Smooth muscle cell (in vitro differentiated cells): ENCODE results near the gene MED29. TPM values are rescaled to one million over a fixed set of nuclear protein-coding genes. Genes with fewer than 3 reads are reported as not detected.

ENCODE experiments used
- DNase-seq: peaks from one replicate; lab custom pipeline; 2025; ENCODE audit not compliant: unreplicated experiment; lab: John Stamatoyannopoulos, UW
- H2AFZ ChIP-seq: fragments of 200-600 bp; sonication (generic); 2 replicates; pipeline ENCODE4 v1.6.0; 2016; ENCODE audit warnings: antibody characterized with exemption, low read depth, mild to moderate bottlenecking
- H3F3A ChIP-seq: fragments of 200-600 bp; sonication (generic); 2 replicates; pipeline ENCODE4 v1.6.0; 2017; ENCODE audit warnings: antibody characterized with exemption, low read depth
- H3K27ac ChIP-seq: fragments of 200-600 bp; sonication (generic); 2 replicates; pipeline ENCODE4 v1.5.1; 2016; ENCODE audit warnings: low read depth, mild to moderate bottlenecking
- H3K27me3 ChIP-seq: fragments of 200-600 bp; sonication (generic); 2 replicates; pipeline ENCODE4 v1.6.1; 2016; ENCODE audit warnings: low read depth, mild to moderate bottlenecking
- H3K36me3 ChIP-seq: fragments of 200-600 bp; sonication (generic); 2 replicates; pipeline ENCODE4 v1.5.1; 2016; ENCODE audit warnings: low read depth
- H3K4me1 ChIP-seq: fragments of 200-600 bp; sonication (generic); 2 replicates; pipeline ENCODE4 v1.5.1; 2016; ENCODE audit warnings: low read depth
- H3K4me2 ChIP-seq: fragments of 200-600 bp; sonication (generic); 2 replicates; pipeline ENCODE4 v1.6.0; 2016; ENCODE audit warnings: mild to moderate bottlenecking
- H3K4me3 ChIP-seq: fragments of 200-600 bp; sonication (generic); 2 replicates; pipeline ENCODE4 v1.5.1; 2016; ENCODE audit warnings: mild to moderate bottlenecking
- H3K79me2 ChIP-seq: fragments of 200-600 bp; sonication (generic); 2 replicates; pipeline ENCODE4 v1.6.0; 2016; ENCODE audit warnings: low read depth, mild to moderate bottlenecking
- H3K9ac ChIP-seq: fragments of 200-600 bp; sonication (generic); 2 replicates; pipeline ENCODE4 v1.6.0; 2016; ENCODE audit warnings: low read depth
- H3K9me3 ChIP-seq: fragments of 200-600 bp; sonication (generic); replicated peaks from 2 replicates; pipeline ENCODE4 v1.5.1; 2016; ENCODE audit warnings: low read depth
- H4K20me1 ChIP-seq: fragments of 200-600 bp; sonication (generic); 2 replicates; pipeline ENCODE4 v1.6.0; 2016; ENCODE audit warnings: low read depth
- WGBS: methylation state at CpG from one replicate; pipeline ENCODE4 v1.1.7; 2016; ENCODE audit warnings: low lambda C conversion rate; 5-methylcytosine and 5-hydroxymethylcytosine counted together
- microRNA-seq: library from miRNA; unstranded; fragments of <30 nt; microRNA quantifications from one replicate; pipeline ENCODE4, GENCODE V29; 2016; ENCODE audit warnings: borderline number of aligned reads
- polyA plus RNA-seq: library from polyadenylated mRNA; unstranded; fragments of >200 nt; fragmentation: Nextera tagmentation; extraction: Ambion mirVana; gene quantifications from 2 replicates; pipeline ENCODE4 v1.2.1, GENCODE V29; 2016
- small RNA-seq: library from RNA; depleted of rRNA; stranded (forward); fragments of <200 nt; gene quantifications from one replicate; pipeline ENCODE3, GENCODE V24; 2014
- total RNA-seq: library from RNA; depleted of rRNA; stranded (reverse); fragments of >200 nt; gene quantifications from 2 replicates; pipeline ENCODE4 v1.2.3, GENCODE V29; 2014
- TF ChIP-seq, protein P1 (sequence below): fragments of 200-600 bp; sonication (generic); IDR thresholded peaks from 2 replicates; pipeline ENCODE4 v1.5.1; 2017; ENCODE audit warnings: borderline replicate concordance, mild to moderate bottlenecking, antibody characterized with exemption; ENCODE audit not compliant: insufficient read depth, poor library complexity, severe bottlenecking

MED29 gene
- total and polyA plus RNA-seq, 2 experiments from 2014 or later = 23.0 to 37.7 TPM

DNA sequence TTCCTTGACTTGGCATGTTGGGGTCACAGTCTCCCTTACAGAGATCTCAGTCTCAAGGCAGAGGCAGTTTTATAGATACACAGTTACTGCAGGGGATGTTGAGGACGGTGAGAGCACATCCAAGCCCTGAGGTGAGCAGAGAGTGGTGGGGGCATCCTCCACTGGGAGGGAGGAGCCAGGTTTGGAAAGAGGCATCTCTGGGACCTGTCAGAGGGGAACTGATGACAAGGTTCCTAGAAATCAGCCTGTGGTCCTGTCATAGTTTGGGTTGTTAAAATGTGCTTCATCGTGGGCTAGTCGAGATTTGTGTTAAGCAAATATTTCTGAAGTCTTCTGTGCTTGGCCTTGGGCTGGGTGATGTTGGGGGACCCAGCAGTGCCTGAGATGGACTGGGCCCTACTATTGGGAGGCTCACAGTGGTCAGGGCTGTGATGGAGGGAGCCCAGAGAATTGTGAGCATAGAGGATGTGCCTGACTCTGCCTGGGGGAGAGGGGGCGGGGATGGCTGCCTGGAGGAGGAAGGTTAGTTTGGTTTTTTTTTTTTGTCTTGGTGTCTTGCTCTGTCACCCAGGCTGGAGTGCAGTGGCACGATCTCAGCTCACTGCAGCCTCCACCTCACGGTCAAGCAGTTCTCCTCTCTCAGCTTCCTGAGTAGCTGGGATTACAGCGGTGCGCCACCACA is 58.1 kb downstream of the MED29 start:
- H3K4me3 ChIP-seq = no peak overlapping the region
- DNase-seq = no peak
- H3K27me3 ChIP-seq = no peaks in the 10 kb centered on the region
- TF ChIP-seq, protein P1, sequence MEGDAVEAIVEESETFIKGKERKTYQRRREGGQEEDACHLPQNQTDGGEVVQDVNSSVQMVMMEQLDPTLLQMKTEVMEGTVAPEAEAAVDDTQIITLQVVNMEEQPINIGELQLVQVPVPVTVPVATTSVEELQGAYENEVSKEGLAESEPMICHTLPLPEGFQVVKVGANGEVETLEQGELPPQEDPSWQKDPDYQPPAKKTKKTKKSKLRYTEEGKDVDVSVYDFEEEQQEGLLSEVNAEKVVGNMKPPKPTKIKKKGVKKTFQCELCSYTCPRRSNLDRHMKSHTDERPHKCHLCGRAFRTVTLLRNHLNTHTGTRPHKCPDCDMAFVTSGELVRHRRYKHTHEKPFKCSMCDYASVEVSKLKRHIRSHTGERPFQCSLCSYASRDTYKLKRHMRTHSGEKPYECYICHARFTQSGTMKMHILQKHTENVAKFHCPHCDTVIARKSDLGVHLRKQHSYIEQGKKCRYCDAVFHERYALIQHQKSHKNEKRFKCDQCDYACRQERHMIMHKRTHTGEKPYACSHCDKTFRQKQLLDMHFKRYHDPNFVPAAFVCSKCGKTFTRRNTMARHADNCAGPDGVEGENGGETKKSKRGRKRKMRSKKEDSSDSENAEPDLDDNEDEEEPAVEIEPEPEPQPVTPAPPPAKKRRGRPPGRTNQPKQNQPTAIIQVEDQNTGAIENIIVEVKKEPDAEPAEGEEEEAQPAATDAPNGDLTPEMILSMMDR = no peak
- H3K4me2 ChIP-seq = no peak overlapping the region
- H3K27ac ChIP-seq = peak overlapping the region; percentile 88
- peaks cover 83% of the 10 kb centered on the region for H4K20me1 ChIP-seq
- peaks cover 10% of the 10 kb centered on the region for H3K4me1 ChIP-seq
- peaks cover 95% of the 10 kb centered on the region for H3K79me2 ChIP-seq
- no peaks in the 10 kb centered on the region for H3K9me3 ChIP-seq
- no peak overlapping the region for H2AFZ ChIP-seq
- peaks cover 5% of the 10 kb centered on the region for H3F3A ChIP-seq
- WGBS = 89% methylated on average over 8 of the region's 8 CpGs
- no peaks in the 10 kb centered on the region for H3K36me3 ChIP-seq
- peak overlapping the region; percentile 62 for H3K9ac ChIP-seq

Small RNA genes lying within 50 kb of the gene (microRNA-seq; reads per million reads assigned to microRNA genes)
- not detected for gene MIR4530

Small RNA genes lying within 50 kb of the gene (small RNA-seq; reads per million reads assigned to genes)
- gene AC011445.2 (0.08 reads per million), gene MIR4530 (0.08 reads per million), gene RN7SL566P (not detected)

Other genes with a start within 250 kb of the MED29 start
- gene NCCRP1, start 194.4 kb upstream of the MED29 start, total RNA-seq = 2.2 and 4.0 TPM in 2 replicates
- gene NCCRP1, start 194.4 kb upstream of the MED29 start, polyA plus RNA-seq = 1.5 TPM in 2 replicates
- gene SYCN, start 187.1 kb upstream of the MED29 start, total RNA-seq = not detected in 2 replicates
- not detected in 2 replicates for gene SYCN, start 187.1 kb upstream of the MED29 start, polyA plus RNA-seq
- gene IFNL3, start 146.4 kb upstream of the MED29 start, total RNA-seq = not detected in 2 replicates
- gene IFNL3, start 146.4 kb upstream of the MED29 start, polyA plus RNA-seq = 0.34 TPM in 1 of 2 replicates, not detected in the other
- not detected in 2 replicates for gene IFNL4, start 142.5 kb upstream of the MED29 start, total RNA-seq
- gene IFNL4, start 142.5 kb upstream of the MED29 start, polyA plus RNA-seq = 0.15 TPM in 1 of 2 replicates, not detected in the other
- gene IFNL2, start 123.0 kb upstream of the MED29 start, total RNA-seq = not detected in 2 replicates
- not detected in 2 replicates for gene IFNL2, start 123.0 kb upstream of the MED29 start, polyA plus RNA-seq
- gene IFNL1, start 95.0 kb upstream of the MED29 start, total RNA-seq = not detected in 2 replicates
- gene IFNL1, start 95.0 kb upstream of the MED29 start, polyA plus RNA-seq = not detected in 2 replicates
- 0.36 and 0.76 TPM in 2 replicates for gene LRFN1, start 70.5 kb upstream of the MED29 start, total RNA-seq
- gene LRFN1, start 70.5 kb upstream of the MED29 start, polyA plus RNA-seq = 2.1 and 3.2 TPM in 2 replicates
- gene GMFG, start 55.3 kb upstream of the MED29 start, total RNA-seq = not detected in 2 replicates
- gene GMFG, start 55.3 kb upstream of the MED29 start, polyA plus RNA-seq = 0.37 TPM in 1 of 2 replicates, not detected in the other
- gene SAMD4B, start 49.0 kb upstream of the MED29 start, total RNA-seq = 37.1 and 58.3 TPM in 2 replicates
- 61.8 and 81.9 TPM in 2 replicates for gene SAMD4B, start 49.0 kb upstream of the MED29 start, polyA plus RNA-seq
- gene PAF1, start 272 bp upstream of the MED29 start, total RNA-seq = 27.8 and 29.8 TPM in 2 replicates
- 35.8 and 42.7 TPM in 2 replicates for gene PAF1, start 272 bp upstream of the MED29 start, polyA plus RNA-seq
- gene ZFP36, start 15.5 kb downstream of the MED29 start, total RNA-seq = 31.5 and 44.7 TPM in 2 replicates
- 281 and 303 TPM in 2 replicates for gene ZFP36, start 15.5 kb downstream of the MED29 start, polyA plus RNA-seq
- 16.3 and 42.2 TPM in 2 replicates for gene PLEKHG2, start 21.3 kb downstream of the MED29 start, total RNA-seq
- 33.0 and 51.9 TPM in 2 replicates for gene PLEKHG2, start 21.3 kb downstream of the MED29 start, polyA plus RNA-seq
- 82.2 and 97.1 TPM in 2 replicates for gene RPS16, start 44.6 kb downstream of the MED29 start, total RNA-seq
- gene RPS16, start 44.6 kb downstream of the MED29 start, polyA plus RNA-seq = 539 and 567 TPM in 2 replicates
- gene SUPT5H, start 54.2 kb downstream of the MED29 start, total RNA-seq = 41.0 and 44.9 TPM in 2 replicates
- gene SUPT5H, start 54.2 kb downstream of the MED29 start, polyA plus RNA-seq = 134 and 139 TPM in 2 replicates
- 58.4 and 66.1 TPM in 2 replicates for gene TIMM50, start 89.5 kb downstream of the MED29 start, total RNA-seq
- 107 and 108 TPM in 2 replicates for gene TIMM50, start 89.5 kb downstream of the MED29 start, polyA plus RNA-seq
- 0.54 and 9.3 TPM in 2 replicates for gene DLL3, start 107.6 kb downstream of the MED29 start, total RNA-seq
- gene DLL3, start 107.6 kb downstream of the MED29 start, polyA plus RNA-seq = 0.80 and 1.6 TPM in 2 replicates
- gene SELENOV, start 123.8 kb downstream of the MED29 start, total RNA-seq = not detected in 2 replicates
- gene SELENOV, start 123.8 kb downstream of the MED29 start, polyA plus RNA-seq = not detected in 2 replicates
- 1.9 and 2.7 TPM in 2 replicates for gene EID2B, start 141.5 kb downstream of the MED29 start, total RNA-seq
- 1.1 and 1.9 TPM in 2 replicates for gene EID2B, start 141.5 kb downstream of the MED29 start, polyA plus RNA-seq
- 11.9 and 15.9 TPM in 2 replicates for gene EID2, start 148.8 kb downstream of the MED29 start, total RNA-seq
- 22.5 and 24.2 TPM in 2 replicates for gene EID2, start 148.8 kb downstream of the MED29 start, polyA plus RNA-seq
- not detected in 2 replicates for gene LGALS13, start 211.1 kb downstream of the MED29 start, total RNA-seq
- not detected in 2 replicates for gene LGALS13, start 211.1 kb downstream of the MED29 start, polyA plus RNA-seq